Esophagus squamous epithelium (tissue), 5 donors: ENCODE measurements around the gene ADGRV1. TPM values are rescaled to one million over a fixed set of nuclear protein-coding genes. Genes with fewer than 3 reads are reported as not detected.
"Not testable (repeated sequence)": the region's sequence is repeated elsewhere in the genome, so short reads cannot be mapped to it uniquely, and the experiment has no call there.

Experiments
- DNase-seq: peaks from one replicate; lab custom pipeline; 2025; lab: John Stamatoyannopoulos, UW
- H3K27ac ChIP-seq, 4 donors: fragments of 200-600 bp; sonication (generic); one replicate each; pipeline ENCODE4 v1.5.1; 2016 to 2019; ENCODE audit warnings: mild to moderate bottlenecking in 1 of 4
- H3K27me3 ChIP-seq, 4 donors: fragments of 200-600 bp; sonication (generic); 1 replicate in 3 of 4; 2 replicates in 1 of 4; pipeline versions ENCODE4 v1.5.1 to v1.6.0; 2017 to 2021; ENCODE audit warnings: antibody characterized with exemption in 1 of 4
- H3K36me3 ChIP-seq, 3 donors: fragments of 200-600 bp; sonication (generic); one replicate each; pipeline ENCODE4 v1.5.1; 2016 to 2019
- H3K4me1 ChIP-seq, 3 donors: fragments of 200-600 bp; sonication (generic); one replicate each; pipeline ENCODE4 v1.5.1; 2017 to 2019
- H3K4me3 ChIP-seq, 4 donors: fragments of 200-600 bp; sonication (generic); 1 replicate in 3 of 4; 2 replicates in 1 of 4; pipeline ENCODE4 v1.5.1; 2016 to 2019; ENCODE audit warnings: mild to moderate bottlenecking in 2 of 4, moderate library complexity in 1 of 4
- H3K9me3 ChIP-seq, 3 donors: fragments of 200-600 bp; sonication (generic); one replicate each; pipeline ENCODE4 v1.5.1; 2016 to 2019
- POLR2A ChIP-seq, 4 donors: fragments of 450-650 bp; IDR thresholded peaks; one replicate each; pipeline ENCODE4 v1.6.1; 2017; ENCODE audit warnings: antibody characterized with exemption in 4 of 4, mild to moderate bottlenecking in 4 of 4, moderate library complexity in 3 of 4
- WGBS, 2 donors: methylation state at CpG; one replicate each; pipeline ENCODE4 v1.1.5; 2018; 5-methylcytosine and 5-hydroxymethylcytosine counted together
- intact Hi-C: fragments of 100-400 bp; cut with DNase I; formaldehyde crosslinking; loops from one replicate; pipeline ENCODE4 v1.15.0; 2022
- total RNA-seq, 4 donors: library from RNA; depleted of rRNA; stranded (reverse); fragments of >200 nt; gene quantifications; one replicate each; pipeline ENCODE4 v1.1.0, GENCODE V29; 2016
- TF ChIP-seq, protein P1 (sequence below), 6 experiments: fragments of 450-650 bp in 4 of 6; fragments of 200-600 bp in 2 of 6; sonication (generic) in 2 of 6; IDR thresholded peaks; one replicate each; pipeline ENCODE4 v1.5.1; 2016 to 2019; ENCODE audit warnings: antibody characterized with exemption in 6 of 6, mild to moderate bottlenecking in 4 of 6, moderate library complexity in 4 of 6
- donor health status: DM: yes; HTN: yes; CAD: no.

Gene ADGRV1
- total RNA-seq, 4 donors from 2014 or later: 1.9 to 14.1 (median 4.0) TPM

DNA sequence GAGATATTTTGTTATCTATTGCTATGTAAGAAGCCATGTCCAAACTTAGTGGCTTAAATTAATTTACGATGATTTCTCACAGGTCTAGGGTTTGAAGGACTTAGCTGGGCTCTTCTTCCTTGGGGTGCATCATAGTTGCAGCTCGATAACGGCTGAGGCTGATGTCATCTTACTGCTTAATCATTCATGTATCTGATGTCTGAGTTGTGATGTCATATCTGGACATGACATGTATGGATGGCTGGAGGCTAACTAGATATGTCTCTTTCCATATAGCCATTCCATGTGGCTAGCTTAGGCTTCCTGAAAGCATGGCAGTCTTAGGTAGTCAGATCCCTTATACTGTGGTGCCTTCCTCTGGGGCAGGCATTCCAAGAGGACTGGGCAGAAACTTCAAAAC lies 31.6 kb downstream of the ADGRV1 start:
- no peaks in the 10 kb centered on the region for H3K27me3 ChIP-seq
- 71 to 84% methylated on average over 3 of the region's 3 CpGs for WGBS, 2 donors
- no peak for DNase-seq
- H3K4me3 ChIP-seq: no peak overlapping the region
- no peak overlapping the region for H3K27ac ChIP-seq
- no peaks in the 10 kb centered on the region for H3K9me3 ChIP-seq
- no peaks in the 10 kb centered on the region for H3K36me3 ChIP-seq
- TF ChIP-seq POLR2A (IDR thresholded peaks at IDR 0.05): no peak
- TF ChIP-seq, protein P1, sequence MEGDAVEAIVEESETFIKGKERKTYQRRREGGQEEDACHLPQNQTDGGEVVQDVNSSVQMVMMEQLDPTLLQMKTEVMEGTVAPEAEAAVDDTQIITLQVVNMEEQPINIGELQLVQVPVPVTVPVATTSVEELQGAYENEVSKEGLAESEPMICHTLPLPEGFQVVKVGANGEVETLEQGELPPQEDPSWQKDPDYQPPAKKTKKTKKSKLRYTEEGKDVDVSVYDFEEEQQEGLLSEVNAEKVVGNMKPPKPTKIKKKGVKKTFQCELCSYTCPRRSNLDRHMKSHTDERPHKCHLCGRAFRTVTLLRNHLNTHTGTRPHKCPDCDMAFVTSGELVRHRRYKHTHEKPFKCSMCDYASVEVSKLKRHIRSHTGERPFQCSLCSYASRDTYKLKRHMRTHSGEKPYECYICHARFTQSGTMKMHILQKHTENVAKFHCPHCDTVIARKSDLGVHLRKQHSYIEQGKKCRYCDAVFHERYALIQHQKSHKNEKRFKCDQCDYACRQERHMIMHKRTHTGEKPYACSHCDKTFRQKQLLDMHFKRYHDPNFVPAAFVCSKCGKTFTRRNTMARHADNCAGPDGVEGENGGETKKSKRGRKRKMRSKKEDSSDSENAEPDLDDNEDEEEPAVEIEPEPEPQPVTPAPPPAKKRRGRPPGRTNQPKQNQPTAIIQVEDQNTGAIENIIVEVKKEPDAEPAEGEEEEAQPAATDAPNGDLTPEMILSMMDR (IDR thresholded peaks at IDR 0.05): no peak
- intact Hi-C loops: no loop called here
- H3K4me1 ChIP-seq: no peaks in the 10 kb centered on the region

DNA sequence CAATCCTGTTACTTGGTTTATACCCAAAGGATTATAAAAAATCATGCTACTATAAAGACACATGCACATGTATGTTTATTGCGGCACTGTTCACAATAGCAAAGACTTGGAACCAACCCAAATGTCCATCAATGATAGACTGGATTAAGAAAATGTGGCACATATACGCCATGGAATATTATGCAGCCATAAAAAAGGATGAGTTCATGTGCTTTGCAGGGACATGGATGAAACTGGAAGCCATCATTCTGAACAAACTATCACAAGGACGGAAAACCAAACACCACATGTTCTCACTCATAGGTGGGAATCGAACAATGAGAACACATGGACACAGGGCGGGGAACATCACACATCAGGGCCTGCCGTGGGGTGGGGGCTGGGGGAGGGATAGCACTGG lies 34.5 kb downstream of the ADGRV1 start:
- not testable (repeated sequence) for H3K4me3 ChIP-seq
- 86 to 93% methylated on average over 6 of the region's 6 CpGs for WGBS, 2 donors

DNA sequence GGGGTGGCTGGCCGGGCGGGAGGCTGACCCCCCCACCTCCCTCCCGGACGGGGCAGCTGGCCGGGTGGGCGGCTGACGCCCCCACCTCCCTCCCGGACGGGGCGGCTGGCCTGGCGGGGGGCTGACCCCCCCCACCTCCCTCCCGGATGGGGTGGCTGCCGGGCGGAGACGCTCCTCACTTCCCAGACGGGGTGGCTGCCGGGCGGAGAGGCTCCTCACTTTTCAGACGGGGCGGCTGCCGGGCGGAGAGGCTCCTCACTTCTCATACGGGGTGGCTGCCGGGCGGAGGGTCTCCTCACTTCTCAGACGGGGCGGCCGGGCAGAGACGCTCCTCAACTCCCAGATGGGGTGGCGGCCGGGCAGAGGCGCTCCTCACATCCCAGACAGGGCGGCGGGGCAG lies 37.2 kb downstream of the ADGRV1 start:
- H3K4me3 ChIP-seq, H3K27me3 ChIP-seq, H3K9me3 ChIP-seq, DNase-seq, H3K4me1 ChIP-seq, intact Hi-C loops, H3K36me3 ChIP-seq, H3K27ac ChIP-seq: not testable (repeated sequence)
- no CpG with 5 or more reads among the region's 34 CpGs for WGBS, 2 donors

More for the DNA sequence above, 34.5 kb downstream of the ADGRV1 start:
- H3K27me3 ChIP-seq, DNase-seq, H3K4me1 ChIP-seq, H3K9me3 ChIP-seq, intact Hi-C loops, H3K27ac ChIP-seq, H3K36me3 ChIP-seq: not testable (repeated sequence)

DNA sequence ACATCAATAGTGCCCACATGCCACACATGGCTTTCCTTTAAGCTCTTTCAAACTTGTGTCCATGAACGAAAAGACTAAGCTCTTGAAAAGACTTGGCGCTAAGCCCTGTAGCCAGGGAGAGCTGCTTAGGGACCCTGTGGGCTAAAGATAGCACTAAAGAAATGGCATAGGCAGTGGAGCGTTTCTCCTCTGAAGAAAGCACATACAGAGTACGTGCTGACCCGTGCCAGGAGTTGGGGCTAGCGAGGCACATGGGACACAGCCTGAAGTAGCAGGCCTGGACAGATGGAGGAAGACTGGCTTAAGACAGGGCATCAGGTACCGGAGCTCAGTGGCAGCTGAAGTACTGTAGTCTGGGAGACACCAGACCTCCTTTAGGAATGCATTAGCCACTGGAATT lies 39.7 kb downstream of the ADGRV1 start:
- no peaks in the 10 kb centered on the region for H3K36me3 ChIP-seq
- H3K9me3 ChIP-seq: no peaks in the 10 kb centered on the region
- H3K4me3 ChIP-seq: no peak overlapping the region
- WGBS, 2 donors: 88% methylated on average over 6 to 7 of the region's 7 CpGs
- TF ChIP-seq, protein P1 (IDR thresholded peaks at IDR 0.05): no peak
- no peak for TF ChIP-seq POLR2A (IDR thresholded peaks at IDR 0.05)
- no peaks in the 10 kb centered on the region for H3K4me1 ChIP-seq
- no peak for DNase-seq
- H3K27ac ChIP-seq: no peak overlapping the region
- intact Hi-C loops: no loop called here
- H3K27me3 ChIP-seq: no peaks in the 10 kb centered on the region

DNA sequence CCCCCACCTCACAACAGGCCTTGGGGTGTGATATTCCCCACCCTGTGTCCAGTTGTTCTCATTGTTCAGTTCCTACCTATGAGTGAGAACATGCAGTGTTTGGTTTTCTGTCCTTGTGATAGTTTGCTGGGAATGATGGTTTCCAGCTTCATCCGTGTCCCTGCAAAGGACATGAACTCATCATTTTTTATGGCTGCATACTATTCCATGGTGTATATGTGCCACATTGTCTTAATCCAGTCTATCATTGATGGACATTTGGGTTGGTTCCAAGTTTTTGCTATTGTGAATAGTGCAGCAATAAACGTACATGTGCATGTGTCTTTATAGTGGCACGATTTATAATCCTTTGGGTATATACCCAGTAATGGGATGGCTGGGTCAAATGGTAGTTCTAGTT lies 41.7 kb downstream of the ADGRV1 start:
- whole genome bisulfite sequencing, 2 donors: 95 to 100% methylated on average over 3 of the region's 3 CpGs
- not testable (repeated sequence) for H3K27ac ChIP-seq

DNA sequence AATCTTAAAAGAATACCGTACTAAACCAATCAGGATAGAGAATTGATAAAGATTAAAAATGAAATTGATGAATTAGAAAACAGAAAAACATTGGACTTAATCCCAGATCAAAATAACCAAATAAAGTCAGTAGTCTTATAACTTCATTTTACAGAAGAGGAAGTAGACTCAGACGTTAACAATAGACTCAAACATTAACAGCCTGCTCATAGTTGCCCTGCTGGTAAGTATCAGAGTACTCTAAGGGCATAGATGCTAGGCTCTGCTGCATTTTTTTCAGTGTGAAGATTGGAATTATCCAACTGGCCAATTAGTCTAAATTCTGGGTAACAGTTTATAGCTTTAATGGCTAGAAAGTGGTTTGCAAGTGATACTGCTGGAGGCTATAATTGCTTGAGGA lies 42.9 kb downstream of the ADGRV1 start:
- intact Hi-C loops: no loop called here
- TF ChIP-seq, protein P1 (IDR thresholded peaks at IDR 0.05): no peak
- no peak for TF ChIP-seq POLR2A (IDR thresholded peaks at IDR 0.05)
- WGBS, 2 donors: 60 to 62% methylated on average over 2 of the region's 2 CpGs
- Histone ChIP-seq H3K4me3 (no peak overlapping the region), H3K36me3 (no peaks in the 10 kb centered on the region), H3K9me3 (no peaks in the 10 kb centered on the region), H3K4me1 (no peaks in the 10 kb centered on the region), H3K27ac (no peak overlapping the region), H3K27me3 (no peaks in the 10 kb centered on the region)
- no peak for DNase-seq

More for the DNA sequence above, 41.7 kb downstream of the ADGRV1 start:
- DNase-seq, H3K4me1 ChIP-seq, intact Hi-C loops, H3K4me3 ChIP-seq, H3K27me3 ChIP-seq, H3K36me3 ChIP-seq, H3K9me3 ChIP-seq: not testable (repeated sequence)

DNA sequence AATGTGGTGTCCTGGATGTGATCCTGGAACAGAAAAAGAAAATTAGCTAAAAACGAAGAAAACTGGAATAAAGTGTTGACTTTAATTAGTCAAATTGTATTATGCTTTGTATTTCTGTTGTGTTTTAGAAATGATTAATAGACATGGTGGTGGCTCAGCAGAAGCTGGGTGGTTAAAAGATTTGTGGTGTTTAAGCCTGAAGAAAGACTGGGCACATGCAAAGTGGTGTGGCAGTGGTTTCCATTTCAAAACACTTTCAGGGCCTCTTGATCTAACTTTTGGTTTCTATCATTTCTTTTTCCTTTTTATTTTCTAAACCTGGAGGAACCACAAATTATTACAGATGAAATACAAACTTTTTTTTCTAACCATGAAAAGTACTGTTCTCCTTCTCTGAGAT lies 44.1 kb downstream of the ADGRV1 start:
- Histone ChIP-seq H3K27ac (no peak overlapping the region), H3K9me3 (no peaks in the 10 kb centered on the region), H3K4me1 (no peaks in the 10 kb centered on the region), H3K27me3 (no peaks in the 10 kb centered on the region), H3K4me3 (no peak overlapping the region), H3K36me3 (no peaks in the 10 kb centered on the region)
- DNase-seq: no peak
- TF ChIP-seq, protein P1 (IDR thresholded peaks at IDR 0.05): no peak
- TF ChIP-seq POLR2A (IDR thresholded peaks at IDR 0.05): no peak
- intact Hi-C loops: no loop called here
- 19 to 38% methylated on average over 1 of the region's 1 CpG for WGBS, 2 donors
